Suprapubic skin (tissue), 3 donors: ENCODE measurements around the gene SRF.

Experiments used
- CTCF ChIP-seq, 2 donors: fragments of 200-600 bp in 1 of 2; fragments of 450-650 bp in 1 of 2; sonication (generic) in 1 of 2; IDR thresholded peaks; one replicate each; pipeline ENCODE4 v1.5.1; 2016 to 2019; ENCODE audit warnings: antibody characterized with exemption in 2 of 2, mild to moderate bottlenecking in 1 of 2, moderate library complexity in 1 of 2
- EP300 ChIP-seq: sonication (generic); formaldehyde crosslinking; IDR thresholded peaks from one replicate; pipeline ENCODE4 v1.6.1; 2017; ENCODE audit warnings: antibody characterized with exemption

GRCh38 chr6:43223175-43223574 is 52.1 kb downstream of the SRF start:
- TF ChIP-seq CTCF (IDR thresholded peaks at IDR 0.05) (no peak), EP300 (no peak)
